ENCODE results near the gene NDUFB8.

DNA sequence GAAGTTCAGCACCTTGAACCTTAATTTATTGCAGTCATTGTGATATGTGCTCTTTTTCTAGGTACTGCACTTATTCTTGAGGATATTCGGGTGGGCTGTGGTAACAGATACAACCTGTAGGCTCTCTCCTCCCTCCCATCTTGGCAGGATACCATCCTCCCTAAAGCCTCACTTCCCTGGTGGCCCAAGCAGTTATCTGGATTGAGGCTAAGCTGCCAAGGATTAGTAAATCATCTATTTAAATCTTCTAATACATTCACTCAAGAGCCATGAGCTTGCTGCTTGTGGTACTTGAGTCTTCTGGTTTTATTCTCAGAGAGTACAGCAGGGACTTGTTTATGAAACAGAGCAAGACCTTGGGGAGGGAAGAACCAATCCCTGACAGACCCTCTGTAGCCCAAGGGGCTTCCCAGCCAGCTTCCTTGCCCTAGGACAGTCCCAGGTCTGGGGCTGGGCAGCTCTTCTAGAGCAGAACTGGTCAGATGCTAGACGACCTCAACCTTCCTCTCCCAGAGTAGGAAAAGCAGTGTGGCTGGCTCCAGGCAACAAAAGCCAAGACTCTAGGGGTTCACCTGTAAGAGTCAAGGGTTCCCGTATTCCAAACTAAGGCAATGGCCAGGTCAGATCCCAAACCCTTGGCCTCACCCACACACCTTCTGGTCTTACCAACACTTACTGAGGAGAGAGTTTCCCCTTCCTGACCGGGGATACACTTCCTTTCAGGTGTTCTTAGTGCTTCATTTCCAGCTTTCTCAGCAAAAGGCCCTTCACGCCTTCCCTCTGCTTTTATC lies 45.6 kb downstream of the NDUFB8 start:
- TF ChIP-seq POLR2A (IDR thresholded peaks at IDR 0.05; ENCODE audit: low read depth) = no peak
- no peak for TF ChIP-seq CTCF (IDR thresholded peaks at IDR 0.05)
- TF ChIP-seq POLR2AphosphoS5 (IDR thresholded peaks at IDR 0.05) = no peak

Data from esophagus muscularis mucosa (tissue), 3 donors.